K562 (cell line): ENCODE results near the gene KNL1. TPM values are rescaled to one million over a fixed set of nuclear protein-coding genes. Genes with fewer than 3 reads are reported as not detected.

ENCODE experiments used
- ATAC-seq: fragments of 200-7000 bp; cut with Tn5 transposase; 3 replicates; pipeline ENCODE4 v1.9.1; 2020; ENCODE audit warnings: moderate library complexity
- BruUV-seq: library from RNA; stranded (reverse); fragments of 400-500 nt; replicated peaks from 2 replicates; lab custom pipeline; 2021; lab: Mats Ljungman, UMichigan
- CTCF ChIA-PET: fragments of 300-600 bp; formaldehyde crosslinking; extraction: SDS; loops from one replicate; lab custom pipeline; 2021; ENCODE audit warnings: low intra/inter-chr PET ratio; lab: Yijun Ruan, JAX
- POLR2A ChIA-PET: fragments of 300-600, 350-650 bp; sonication (Branson Sonifier 250); formaldehyde crosslinking; extraction: SDS; loops from one replicate; lab custom pipeline; 2021; ENCODE audit warnings: antibody characterized with exemption, inconsistent platforms; lab: Yijun Ruan, JAX
- DNase-seq, 4 experiments: peaks; one replicate each; pipeline versions ENCODE4 v3.0.0 to v3.0.0-alpha.2; 2011 to 2018; ENCODE audit warnings: low spot score in 3 of 4, mixed read lengths in 3 of 4; ENCODE audit errors: extremely low read depth in 1 of 4
- FAIRE-seq: peaks from 2 replicates; lab custom pipeline; 2011; peaks lifted over from hg19 to GRCh38; lab: Jason Lieb, UNC
- H2AFZ ChIP-seq: 2 replicates; pipeline ENCODE4 v1.6.0; 2011; ENCODE audit warnings: low read depth, low read length, control low read depth, inconsistent platforms
- H3K27ac ChIP-seq: fragments of 200-600 bp; 3 replicates; pipeline ENCODE4 v1.8.0; 2011; ENCODE audit warnings: low read depth, mild to moderate bottlenecking, control low read depth, inconsistent platforms, low read length, moderate library complexity, mixed read lengths; ENCODE audit errors: extremely low read depth
- H3K27me3 ChIP-seq, 2 experiments: fragments of 300-600 bp in 1 of 2; 2 replicates in 1 of 2; 3 replicates in 1 of 2; pipeline versions ENCODE4 v1.6.0 to v1.8.0; 2011; ENCODE audit warnings: inconsistent platforms in 2 of 2, low read length in 2 of 2, mild to moderate bottlenecking in 1 of 2, mixed read lengths in 1 of 2, moderate library complexity in 1 of 2; ENCODE audit not compliant: control insufficient read depth in 2 of 2, insufficient read depth in 2 of 2
- H3K36me3 ChIP-seq: fragments of 300-600 bp; 3 replicates; pipeline ENCODE4 v1.8.0; 2011; ENCODE audit warnings: mild to moderate bottlenecking, low read length, inconsistent platforms; ENCODE audit not compliant: control insufficient read depth, insufficient read depth
- H3K4me1 ChIP-seq, 2 experiments: fragments of 200-600 bp in 1 of 2; replicated peaks in 1 of 2; 2 replicates in 1 of 2; 3 replicates in 1 of 2; pipeline versions ENCODE4 v1.5.1 to v1.8.0; 2011; ENCODE audit warnings: inconsistent platforms in 2 of 2, low read length in 2 of 2, mild to moderate bottlenecking in 1 of 2, mixed read lengths in 1 of 2, moderate library complexity in 1 of 2; ENCODE audit not compliant: control insufficient read depth in 2 of 2, insufficient read depth in 2 of 2
- H3K4me2 ChIP-seq: 2 replicates; pipeline ENCODE4 v1.6.1; 2011; ENCODE audit warnings: low read length, control low read depth, inconsistent platforms, mixed read lengths; ENCODE audit not compliant: insufficient read depth
- H3K4me3 ChIP-seq: fragments of 200-600 bp; sonication (generic), shearing (Covaris generic); 2 replicates; pipeline ENCODE4 v1.5.1; 2016; ENCODE audit warnings: control low read depth, inconsistent platforms
- H3K79me2 ChIP-seq: fragments of 200-600 bp; 3 replicates; pipeline ENCODE4 v1.8.0; 2011; ENCODE audit warnings: low read length, inconsistent platforms; ENCODE audit not compliant: control insufficient read depth, insufficient read depth
- H3K9ac ChIP-seq, 2 experiments: 2 replicates each; pipeline versions ENCODE4 v1.6.0 to v1.6.1; 2011; ENCODE audit warnings: low read depth in 2 of 2, low read length in 2 of 2, control low read depth in 1 of 2, inconsistent platforms in 1 of 2, mild to moderate bottlenecking in 1 of 2, mixed read lengths in 1 of 2; ENCODE audit not compliant: insufficient read depth in 1 of 2
- H3K9me1 ChIP-seq: one replicate; pipeline ENCODE4 v1.6.0; 2011; ENCODE audit warnings: inconsistent platforms, mild to moderate bottlenecking, low read length, moderate library complexity; ENCODE audit not compliant: control insufficient read depth, insufficient read depth
- H3K9me3 ChIP-seq: replicated peaks from 2 replicates; pipeline ENCODE4 v1.5.1; 2011; ENCODE audit warnings: low read depth, low read length, inconsistent platforms; ENCODE audit not compliant: control insufficient read depth, insufficient read depth
- H4K20me1 ChIP-seq: replicated peaks from 2 replicates; pipeline ENCODE4 v1.6.1; 2011; ENCODE audit warnings: low read length, inconsistent platforms, mixed read lengths; ENCODE audit not compliant: control insufficient read depth, insufficient read depth
- DACH1 ChIP-seq: fragments of 450-650 bp; IDR thresholded peaks from 2 replicates; pipeline ENCODE4 v1.6.1; 2018; ENCODE audit not compliant: partially characterized antibody
- FUS ChIP-seq: fragments of 200-400 bp; formaldehyde crosslinking; optimal IDR thresholded peaks from 2 replicates; pipeline ENCODE3; 2017; ENCODE audit warnings: low read depth, low read length
- NFYB ChIP-seq: IDR thresholded peaks from 2 replicates; pipeline ENCODE4 v1.6.1; 2011; ENCODE audit warnings: mild to moderate bottlenecking, moderate library complexity; ENCODE audit not compliant: insufficient read length; ENCODE audit errors: extremely low read depth
- POLR2H ChIP-seq: IDR thresholded peaks from 2 replicates; pipeline ENCODE4 v1.6.1; 2016; ENCODE audit warnings: missing genetic modification characterization, low read depth, mild to moderate bottlenecking, control low read depth, missing compliant biosample characterization, moderate library complexity
- RBM25 ChIP-seq: fragments of 200-400 bp; formaldehyde crosslinking; IDR thresholded peaks from 2 replicates; pipeline ENCODE4 v1.6.1; 2018; ENCODE audit warnings: low read length, low read depth, moderate library complexity; ENCODE audit not compliant: severe bottlenecking
- SMARCA4 ChIP-seq: fragments of 450-650 bp; IDR thresholded peaks from 2 replicates; pipeline ENCODE4 v1.6.1; 2016
- WGBS: fragments of 100-300 bp; shearing (Covaris generic); methylation state at CpG from one replicate; pipeline ENCODE4 v1.1.6; 2016; ENCODE audit warnings: low coverage, mixed read lengths; ENCODE audit not compliant: insufficient coverage; ENCODE audit errors: missing lambda C conversion rate; 5-methylcytosine and 5-hydroxymethylcytosine counted together
- in situ Hi-C: fragments of 300-500 bp; cut with MboI; formaldehyde crosslinking; loops from 4 replicates; pipeline ENCODE4 v1.15.0; 2018; ENCODE audit warnings: inconsistent platforms, mixed read lengths
- intact Hi-C: fragments of 100-400 bp; cut with micrococcal nuclease; formaldehyde crosslinking; loops from 2 replicates; pipeline ENCODE4 v1.14.2; 2022
- polyA plus RNA-seq, 8 experiments: library from polyadenylated mRNA; depleted of rRNA in 4 of 8; stranded (reverse) in 5 of 8; unstranded in 3 of 8; fragments of >200 nt; fragmentation: Nextera tagmentation in 2 of 8; fragmentation: Illumina TruSeq in 1 of 8; extraction: Ambion mirVana in 2 of 8; extraction: Trizol in 1 of 8; gene quantifications; 2 replicates each; pipeline versions ENCODE4 v1.2.1 to v1.2.3, GENCODE V29; 2011 to 2014; ENCODE audit warnings: inconsistent platforms in 1 of 8, missing spikeins in 1 of 8
- total RNA-seq, 7 experiments: library from RNA; depleted of rRNA in 6 of 7; stranded (reverse); fragments of >200 nt in 6 of 7; fragmentation: Illumina TruSeq in 2 of 7; extraction: Trizol in 2 of 7; gene quantifications; 2 replicates each; pipeline versions ENCODE4 v1.2.1 to v1.2.3, GENCODE V29; 2011 to 2021; ENCODE audit warnings: low replicate concordance in 1 of 7
- TF ChIP-seq, protein P1 (sequence below): IDR thresholded peaks from 3 replicates; pipeline ENCODE4 v1.6.1; 2011; ENCODE audit warnings: borderline replicate concordance, mild to moderate bottlenecking; ENCODE audit not compliant: insufficient read length, insufficient read depth
- TF ChIP-seq, protein P2 (sequence below): fragments of 450-650 bp; conservative IDR thresholded peaks from 2 replicates; pipeline ENCODE4 v1.6.1; 2016; ENCODE audit warnings: missing genetic modification characterization, low read depth, mild to moderate bottlenecking, missing compliant biosample characterization, moderate library complexity

KNL1 gene
- total and polyA plus RNA-seq, 9 of the 15 experiments (the other 6 are each of a cell fraction or from before 2014, with no cell fraction given): 14.5 to 65.4 (median 34.6) TPM

DNA sequence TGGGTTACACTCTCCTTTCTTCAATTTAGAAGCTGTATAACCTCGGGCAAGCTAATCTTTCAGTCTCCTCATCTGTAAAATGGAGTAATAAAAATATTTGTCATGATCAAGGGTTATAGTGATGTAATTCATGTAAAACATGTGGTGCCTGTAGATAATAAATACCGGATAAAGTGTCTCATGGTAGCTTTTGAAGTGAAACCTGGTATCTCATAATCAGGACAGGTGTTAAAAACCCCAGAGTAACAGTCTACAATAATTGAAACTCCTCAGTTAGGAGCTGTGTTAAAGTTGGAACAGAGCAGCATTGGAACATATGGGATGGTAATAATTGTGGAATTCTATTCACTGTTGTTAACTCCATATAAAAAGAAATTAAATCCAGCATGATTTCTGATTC is 884 bp upstream of the KNL1 start:
- FAIRE-seq (no peak), ATAC-seq (no peak), DNase-seq (peak in 2 of 4 experiments; percentile 33 to 40)
- no peak overlapping the region for H3K4me3 ChIP-seq
- BruUV-seq: no TSS peak
- H4K20me1 ChIP-seq: no peaks in the 10 kb centered on the region
- H3K36me3 ChIP-seq: peaks cover 7% of the 10 kb centered on the region; the same call in 1 of the 3 replicates
- peaks cover 41% of the 10 kb centered on the region for H3K79me2 ChIP-seq
- ChIA-PET CTCF (interaction anchor here (0.6 kb wide), 1 partner anchor 161 kb away, joined by 3 read pairs; no protein-coding TSS in a partner anchor), POLR2A (interaction anchor here (0.6 to 1.1 kb wide), 3 partner anchors 8 to 101 kb away, joined by 3 to 6 read pairs (median 3); partner anchors contain the start of genes RAD51 and RPUSD2)
- no peaks in the 10 kb centered on the region for H3K9me3 ChIP-seq
- H3K9ac ChIP-seq: peak overlapping the region in 1 of 2 experiments; percentile 32; a peak in 1 of 4 replicates
- H3K9me1 ChIP-seq: no peaks in the 10 kb centered on the region
- H3K27ac ChIP-seq: 0 out of 3 replicates have a peak overlapping the region, but pooled peaks have one; percentile 7
- 11% methylated on average over 2 of the region's 2 CpGs for WGBS
- peak overlapping the region; percentile 28; the same call in 1 of the 2 replicates for H3K4me2 ChIP-seq
- H2AFZ ChIP-seq: peak overlapping the region; percentile 72
- in situ Hi-C loops (no loop called here), intact Hi-C loops (loop anchor here (5.0 to 10.0 kb wide), 3 partner anchors 99 to 302 kb away; partner anchors contain the start of genes C15orf62, GCHFR and VPS18)
- H3K27me3 ChIP-seq: no peaks in the 10 kb centered on the region
- H3K4me1 ChIP-seq: peaks cover 13 to 16% of the 10 kb centered on the region in 2 experiments; a peak in 4 of 5 replicates
- TF ChIP-seq, protein P1, sequence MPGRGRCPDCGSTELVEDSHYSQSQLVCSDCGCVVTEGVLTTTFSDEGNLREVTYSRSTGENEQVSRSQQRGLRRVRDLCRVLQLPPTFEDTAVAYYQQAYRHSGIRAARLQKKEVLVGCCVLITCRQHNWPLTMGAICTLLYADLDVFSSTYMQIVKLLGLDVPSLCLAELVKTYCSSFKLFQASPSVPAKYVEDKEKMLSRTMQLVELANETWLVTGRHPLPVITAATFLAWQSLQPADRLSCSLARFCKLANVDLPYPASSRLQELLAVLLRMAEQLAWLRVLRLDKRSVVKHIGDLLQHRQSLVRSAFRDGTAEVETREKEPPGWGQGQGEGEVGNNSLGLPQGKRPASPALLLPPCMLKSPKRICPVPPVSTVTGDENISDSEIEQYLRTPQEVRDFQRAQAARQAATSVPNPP: no peak
- TF ChIP-seq RBM25: peak; percentile 40
- no peak for TF ChIP-seq POLR2H (tag)
- peak; percentile 2 for TF ChIP-seq DACH1
- TF ChIP-seq NFYB: no peak
- no peak for TF ChIP-seq FUS
- TF ChIP-seq, protein P2, sequence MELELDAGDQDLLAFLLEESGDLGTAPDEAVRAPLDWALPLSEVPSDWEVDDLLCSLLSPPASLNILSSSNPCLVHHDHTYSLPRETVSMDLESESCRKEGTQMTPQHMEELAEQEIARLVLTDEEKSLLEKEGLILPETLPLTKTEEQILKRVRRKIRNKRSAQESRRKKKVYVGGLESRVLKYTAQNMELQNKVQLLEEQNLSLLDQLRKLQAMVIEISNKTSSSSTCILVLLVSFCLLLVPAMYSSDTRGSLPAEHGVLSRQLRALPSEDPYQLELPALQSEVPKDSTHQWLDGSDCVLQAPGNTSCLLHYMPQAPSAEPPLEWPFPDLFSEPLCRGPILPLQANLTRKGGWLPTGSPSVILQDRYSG (tag): no peak
- TF ChIP-seq SMARCA4: no peak
